K562 (cell line): ENCODE data around the gene MYO15A. TPM values are rescaled to one million over a fixed set of nuclear protein-coding genes. Genes with fewer than 3 reads are reported as not detected.

ENCODE experiments used
- ATAC-seq: fragments of 200-7000 bp; cut with Tn5 transposase; 3 replicates; pipeline ENCODE4 v1.9.1; 2020; ENCODE audit warnings: moderate library complexity
- BruUV-seq: library from RNA; stranded (reverse); fragments of 400-500 nt; replicated peaks from 2 replicates; lab custom pipeline; 2021; lab: Mats Ljungman, UMichigan
- CTCF ChIA-PET: fragments of 300-600 bp; formaldehyde crosslinking; extraction: SDS; loops from one replicate; lab custom pipeline; 2021; ENCODE audit warnings: low intra/inter-chr PET ratio; lab: Yijun Ruan, JAX
- POLR2A ChIA-PET: fragments of 300-600, 350-650 bp; sonication (Branson Sonifier 250); formaldehyde crosslinking; extraction: SDS; loops from one replicate; lab custom pipeline; 2021; ENCODE audit warnings: antibody characterized with exemption, inconsistent platforms; lab: Yijun Ruan, JAX
- DNase-seq, 4 experiments: peaks; one replicate each; pipeline versions ENCODE4 v3.0.0 to v3.0.0-alpha.2; 2011 to 2018; ENCODE audit warnings: low spot score in 3 of 4, mixed read lengths in 3 of 4; ENCODE audit errors: extremely low read depth in 1 of 4
- FAIRE-seq: peaks from 2 replicates; lab custom pipeline; 2011; peaks lifted over from hg19 to GRCh38; lab: Jason Lieb, UNC
- H2AFZ ChIP-seq: 2 replicates; pipeline ENCODE4 v1.6.0; 2011; ENCODE audit warnings: low read depth, low read length, control low read depth, inconsistent platforms
- H3K27ac ChIP-seq: fragments of 200-600 bp; 3 replicates; pipeline ENCODE4 v1.8.0; 2011; ENCODE audit warnings: low read depth, mild to moderate bottlenecking, control low read depth, inconsistent platforms, low read length, moderate library complexity, mixed read lengths; ENCODE audit errors: extremely low read depth
- H3K27me3 ChIP-seq, 2 experiments: fragments of 300-600 bp in 1 of 2; 2 replicates in 1 of 2; 3 replicates in 1 of 2; pipeline versions ENCODE4 v1.6.0 to v1.8.0; 2011; ENCODE audit warnings: inconsistent platforms in 2 of 2, low read length in 2 of 2, mild to moderate bottlenecking in 1 of 2, mixed read lengths in 1 of 2, moderate library complexity in 1 of 2; ENCODE audit not compliant: control insufficient read depth in 2 of 2, insufficient read depth in 2 of 2
- H3K36me3 ChIP-seq: fragments of 300-600 bp; 3 replicates; pipeline ENCODE4 v1.8.0; 2011; ENCODE audit warnings: mild to moderate bottlenecking, low read length, inconsistent platforms; ENCODE audit not compliant: control insufficient read depth, insufficient read depth
- H3K4me1 ChIP-seq, 2 experiments: fragments of 200-600 bp in 1 of 2; replicated peaks in 1 of 2; 2 replicates in 1 of 2; 3 replicates in 1 of 2; pipeline versions ENCODE4 v1.5.1 to v1.8.0; 2011; ENCODE audit warnings: inconsistent platforms in 2 of 2, low read length in 2 of 2, mild to moderate bottlenecking in 1 of 2, mixed read lengths in 1 of 2, moderate library complexity in 1 of 2; ENCODE audit not compliant: control insufficient read depth in 2 of 2, insufficient read depth in 2 of 2
- H3K4me2 ChIP-seq: 2 replicates; pipeline ENCODE4 v1.6.1; 2011; ENCODE audit warnings: low read length, control low read depth, inconsistent platforms, mixed read lengths; ENCODE audit not compliant: insufficient read depth
- H3K4me3 ChIP-seq: fragments of 200-600 bp; sonication (generic), shearing (Covaris generic); 2 replicates; pipeline ENCODE4 v1.5.1; 2016; ENCODE audit warnings: control low read depth, inconsistent platforms
- H3K79me2 ChIP-seq: fragments of 200-600 bp; 3 replicates; pipeline ENCODE4 v1.8.0; 2011; ENCODE audit warnings: low read length, inconsistent platforms; ENCODE audit not compliant: control insufficient read depth, insufficient read depth
- H3K9ac ChIP-seq, 2 experiments: 2 replicates each; pipeline versions ENCODE4 v1.6.0 to v1.6.1; 2011; ENCODE audit warnings: low read depth in 2 of 2, low read length in 2 of 2, control low read depth in 1 of 2, inconsistent platforms in 1 of 2, mild to moderate bottlenecking in 1 of 2, mixed read lengths in 1 of 2; ENCODE audit not compliant: insufficient read depth in 1 of 2
- H3K9me1 ChIP-seq: one replicate; pipeline ENCODE4 v1.6.0; 2011; ENCODE audit warnings: inconsistent platforms, mild to moderate bottlenecking, low read length, moderate library complexity; ENCODE audit not compliant: control insufficient read depth, insufficient read depth
- H3K9me3 ChIP-seq: replicated peaks from 2 replicates; pipeline ENCODE4 v1.5.1; 2011; ENCODE audit warnings: low read depth, low read length, inconsistent platforms; ENCODE audit not compliant: control insufficient read depth, insufficient read depth
- H4K20me1 ChIP-seq: replicated peaks from 2 replicates; pipeline ENCODE4 v1.6.1; 2011; ENCODE audit warnings: low read length, inconsistent platforms, mixed read lengths; ENCODE audit not compliant: control insufficient read depth, insufficient read depth
- ARID1B ChIP-seq: fragments of 450-650 bp; IDR thresholded peaks from 2 replicates; pipeline ENCODE4 v1.6.1; 2016; ENCODE audit warnings: antibody characterized with exemption, mild to moderate bottlenecking, inconsistent platforms
- DNMT1 ChIP-seq: fragments of 450-650 bp; IDR thresholded peaks from 2 replicates; pipeline ENCODE4 v1.6.1; 2016; ENCODE audit warnings: antibody characterized with exemption, mild to moderate bottlenecking
- E2F3 ChIP-seq: fragments of 250-450 bp; sonication (Bioruptor Pico); IDR thresholded peaks from 2 replicates; pipeline ENCODE4 v1.4.0; 2020; ENCODE audit warnings: mild to moderate bottlenecking
- KDM2B ChIP-seq: fragments of 250-450 bp; sonication (Bioruptor Pico); IDR thresholded peaks from 2 replicates; pipeline ENCODE4 v1.8.0; 2021; ENCODE audit warnings: mild to moderate bottlenecking, moderate library complexity
- MCM5 ChIP-seq: fragments of 450-650 bp; IDR thresholded peaks from 2 replicates; pipeline ENCODE4 v1.6.1; 2016; ENCODE audit warnings: low read depth
- MITF ChIP-seq: IDR thresholded peaks from 2 replicates; pipeline ENCODE4 v1.6.1; 2014; ENCODE audit warnings: antibody characterized with exemption
- POLR2G ChIP-seq: fragments of 200-400 bp; formaldehyde crosslinking; IDR thresholded peaks from 2 replicates; pipeline ENCODE4 v1.6.1; 2017; ENCODE audit warnings: low read depth, mild to moderate bottlenecking, antibody characterized with exemption, low read length, moderate library complexity
- PPARD ChIP-seq: fragments of 250-450 bp; sonication (Bioruptor Pico); IDR thresholded peaks from 2 replicates; pipeline ENCODE4 v1.8.0; 2022; ENCODE audit warnings: inconsistent platforms, mild to moderate bottlenecking, moderate library complexity
- RBM14 ChIP-seq: fragments of 200-400 bp; formaldehyde crosslinking; IDR thresholded peaks from 2 replicates; pipeline ENCODE4 v1.6.1; 2018; ENCODE audit warnings: low read depth, mild to moderate bottlenecking, low read length, moderate library complexity, borderline replicate concordance; ENCODE audit not compliant: insufficient read depth
- RBM34 ChIP-seq: fragments of 200-400 bp; formaldehyde crosslinking; IDR thresholded peaks from 2 replicates; pipeline ENCODE4 v1.6.1; 2018; ENCODE audit warnings: low read length, borderline replicate concordance; ENCODE audit not compliant: insufficient read depth
- ZFP1 ChIP-seq: fragments of 450-650 bp; formaldehyde crosslinking; IDR thresholded peaks from 2 replicates; pipeline ENCODE4 v1.4.0; 2020; ENCODE audit warnings: mild to moderate bottlenecking, mixed read lengths
- ZNF134 ChIP-seq: fragments of 250-450 bp; sonication (Bioruptor Pico); conservative IDR thresholded peaks from 2 replicates; pipeline ENCODE4 v1.4.0; 2020
- ZNF175 ChIP-seq: fragments of 200-800 bp; sonication (Bioruptor generic); IDR thresholded peaks from 2 replicates; pipeline ENCODE4 v1.6.1; 2016; ENCODE audit warnings: low read depth, mild to moderate bottlenecking, missing genetic modification characterization, missing compliant biosample characterization
- ZNF41 ChIP-seq: fragments of 250-450 bp; sonication (Bioruptor Pico); conservative IDR thresholded peaks from 2 replicates; pipeline ENCODE4 v1.4.0; 2020; ENCODE audit warnings: mild to moderate bottlenecking
- ZNF583 ChIP-seq: fragments of 250-450 bp; sonication (Bioruptor Pico); IDR thresholded peaks from 2 replicates; pipeline ENCODE4 v1.4.0; 2020
- ZNF584 ChIP-seq: fragments of 200-800 bp; sonication (Bioruptor generic); IDR thresholded peaks from 2 replicates; pipeline ENCODE4 v1.6.1; 2016; ENCODE audit warnings: low read depth, mild to moderate bottlenecking, missing genetic modification characterization, missing compliant biosample characterization
- WGBS: fragments of 100-300 bp; shearing (Covaris generic); methylation state at CpG from one replicate; pipeline ENCODE4 v1.1.6; 2016; ENCODE audit warnings: low coverage, mixed read lengths; ENCODE audit not compliant: insufficient coverage; ENCODE audit errors: missing lambda C conversion rate; 5-methylcytosine and 5-hydroxymethylcytosine counted together
- in situ Hi-C: fragments of 300-500 bp; cut with MboI; formaldehyde crosslinking; loops from 4 replicates; pipeline ENCODE4 v1.15.0; 2018; ENCODE audit warnings: inconsistent platforms, mixed read lengths
- intact Hi-C: fragments of 100-400 bp; cut with micrococcal nuclease; formaldehyde crosslinking; loops from 2 replicates; pipeline ENCODE4 v1.14.2; 2022
- polyA plus RNA-seq, 8 experiments: library from polyadenylated mRNA; depleted of rRNA in 4 of 8; stranded (reverse) in 5 of 8; unstranded in 3 of 8; fragments of >200 nt; fragmentation: Nextera tagmentation in 2 of 8; fragmentation: Illumina TruSeq in 1 of 8; extraction: Ambion mirVana in 2 of 8; extraction: Trizol in 1 of 8; gene quantifications; 2 replicates each; pipeline versions ENCODE4 v1.2.1 to v1.2.3, GENCODE V29; 2011 to 2014; ENCODE audit warnings: inconsistent platforms in 1 of 8, missing spikeins in 1 of 8
- total RNA-seq, 7 experiments: library from RNA; depleted of rRNA in 6 of 7; stranded (reverse); fragments of >200 nt in 6 of 7; fragmentation: Illumina TruSeq in 2 of 7; extraction: Trizol in 2 of 7; gene quantifications; 2 replicates each; pipeline versions ENCODE4 v1.2.1 to v1.2.3, GENCODE V29; 2011 to 2021; ENCODE audit warnings: low replicate concordance in 1 of 7

Gene MYO15A
- total and polyA plus RNA-seq, 9 of the 15 experiments (the other 6 are each of a cell fraction or from before 2014, with no cell fraction given): 0.05 to 0.88 (median 0.14) TPM; not detected in 1

GRCh38 chr17:18173740-18174139 is 65.2 kb downstream of the MYO15A start:
- H3K9ac ChIP-seq: no peak overlapping the region
- FAIRE-seq (no peak), ATAC-seq (no peak), DNase-seq (no peak)
- no peak overlapping the region for H3K4me3 ChIP-seq
- POLR2A ChIA-PET: no interaction called here
- H3K4me2 ChIP-seq: no peak overlapping the region
- no peaks in the 10 kb centered on the region for H4K20me1 ChIP-seq
- BruUV-seq: no TSS peak
- no peaks in the 10 kb centered on the region for H3K27me3 ChIP-seq
- in situ Hi-C loops (no loop called here), intact Hi-C loops (no loop called here)
- H2AFZ ChIP-seq: no peak overlapping the region
- CTCF ChIA-PET: no interaction called here
- no peak overlapping the region for H3K27ac ChIP-seq
- H3K9me1 ChIP-seq: no peaks in the 10 kb centered on the region
- no peak for TF ChIP-seq ZNF583
- TF ChIP-seq DNMT1: no peak
- no peak for TF ChIP-seq PPARD (CRISPR knock-in tag)
- no peak for TF ChIP-seq RBM14
- TF ChIP-seq ZNF584 (CRISPR knock-in tag): no peak
- TF ChIP-seq MCM5: no peak
- TF ChIP-seq KDM2B (CRISPR knock-in tag): no peak
- no peak for TF ChIP-seq POLR2G
- no peak for TF ChIP-seq ZNF41
- no peak for TF ChIP-seq RBM34
- no peak for TF ChIP-seq MITF
- no peak for TF ChIP-seq ZNF175
- no peak for TF ChIP-seq E2F3 (CRISPR knock-in tag)
- no peak for TF ChIP-seq ARID1B
- no peak for TF ChIP-seq ZNF134 (CRISPR knock-in tag)
- TF ChIP-seq ZFP1 (CRISPR knock-in tag): no peak
- peaks cover 13 to 19% of the 10 kb centered on the region in 2 experiments; a peak in 4 of 5 replicates for H3K4me1 ChIP-seq
- 60% methylated on average over 2 of the region's 14 CpGs for WGBS
- no peaks in the 10 kb centered on the region for H3K36me3 ChIP-seq
- no peaks in the 10 kb centered on the region for H3K79me2 ChIP-seq
- H3K9me3 ChIP-seq: no peaks in the 10 kb centered on the region
